ENCODE measurements around the gene ZMIZ1.

DNA sequence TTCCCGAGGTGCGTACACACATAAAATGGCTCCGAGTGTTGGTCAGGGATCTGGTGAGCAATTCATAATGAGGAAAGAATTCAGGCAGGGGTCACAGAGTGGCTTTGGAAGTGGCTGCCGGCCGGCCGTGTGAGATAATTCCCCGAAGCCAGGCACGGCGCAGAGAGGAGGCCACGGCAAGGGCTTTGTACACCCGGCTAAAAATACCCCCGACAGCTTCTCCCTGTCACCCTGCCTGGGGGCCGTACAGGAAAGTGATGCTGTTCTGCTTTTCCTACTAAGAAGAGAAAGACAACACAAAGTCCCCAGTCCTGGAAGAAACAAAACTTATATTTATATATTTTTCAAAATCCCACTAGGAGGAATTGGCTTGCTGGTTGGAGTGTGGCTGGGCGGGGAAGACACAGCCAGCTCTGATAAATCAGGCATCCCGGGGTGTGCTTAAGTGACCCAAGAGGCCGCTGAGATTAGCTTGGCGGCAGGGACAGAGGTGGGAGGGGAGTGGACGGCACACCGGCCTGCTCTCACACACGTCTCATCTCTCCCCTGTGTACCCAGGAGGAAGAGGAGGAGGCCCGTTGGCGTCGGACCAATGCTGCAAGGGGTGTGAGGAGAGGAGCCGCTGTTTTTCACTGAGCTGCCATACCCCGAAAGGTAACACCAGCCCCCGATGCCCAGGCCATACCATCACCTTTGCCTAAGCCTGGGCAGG is 70.5 kb downstream of the ZMIZ1 start:
- TF ChIP-seq, protein P1, sequence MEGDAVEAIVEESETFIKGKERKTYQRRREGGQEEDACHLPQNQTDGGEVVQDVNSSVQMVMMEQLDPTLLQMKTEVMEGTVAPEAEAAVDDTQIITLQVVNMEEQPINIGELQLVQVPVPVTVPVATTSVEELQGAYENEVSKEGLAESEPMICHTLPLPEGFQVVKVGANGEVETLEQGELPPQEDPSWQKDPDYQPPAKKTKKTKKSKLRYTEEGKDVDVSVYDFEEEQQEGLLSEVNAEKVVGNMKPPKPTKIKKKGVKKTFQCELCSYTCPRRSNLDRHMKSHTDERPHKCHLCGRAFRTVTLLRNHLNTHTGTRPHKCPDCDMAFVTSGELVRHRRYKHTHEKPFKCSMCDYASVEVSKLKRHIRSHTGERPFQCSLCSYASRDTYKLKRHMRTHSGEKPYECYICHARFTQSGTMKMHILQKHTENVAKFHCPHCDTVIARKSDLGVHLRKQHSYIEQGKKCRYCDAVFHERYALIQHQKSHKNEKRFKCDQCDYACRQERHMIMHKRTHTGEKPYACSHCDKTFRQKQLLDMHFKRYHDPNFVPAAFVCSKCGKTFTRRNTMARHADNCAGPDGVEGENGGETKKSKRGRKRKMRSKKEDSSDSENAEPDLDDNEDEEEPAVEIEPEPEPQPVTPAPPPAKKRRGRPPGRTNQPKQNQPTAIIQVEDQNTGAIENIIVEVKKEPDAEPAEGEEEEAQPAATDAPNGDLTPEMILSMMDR (IDR thresholded peaks at IDR 0.05) = no peak
- TF ChIP-seq POLR2A (IDR thresholded peaks at IDR 0.05) = no peak
